HCT116 (cell line): ENCODE data around the gene RCAN2. TPM values are rescaled to one million over a fixed set of nuclear protein-coding genes. Genes with fewer than 3 reads are reported as not detected.

ENCODE experiments used
- ATAC-seq: fragments of 200-7000 bp; cut with Tn5 transposase; 2 replicates; pipeline ENCODE4 v1.9.1; 2020; ENCODE audit warnings: mild to moderate bottlenecking, moderate library complexity
- BruUV-seq: library from RNA; stranded (reverse); fragments of 400-500 nt; replicated peaks from 2 replicates; lab custom pipeline; 2021; lab: Mats Ljungman, UMichigan
- CTCF ChIA-PET: fragments of 300-600 bp; sonication (Branson Sonifier 250); formaldehyde crosslinking; loops from one replicate; lab custom pipeline; 2021; ENCODE audit warnings: antibody characterized with exemption; lab: Charles Lee
- POLR2A ChIA-PET: fragments of 300-600, 350-600 bp; sonication (Branson Sonifier 250); formaldehyde crosslinking; loops from one replicate; lab custom pipeline; 2021; ENCODE audit warnings: antibody characterized with exemption; lab: Charles Lee
- RAD21 ChIA-PET, 2 experiments: fragments of 300-600 bp; sonication (Branson Sonifier 250); formaldehyde crosslinking; loops; one replicate each; lab custom pipeline; 2023; ENCODE audit warnings: low total read pairs in 2 of 2; ENCODE audit not compliant: uncharacterized antibody in 2 of 2, unreplicated experiment in 2 of 2, low non-redundant PET in 1 of 2; lab: Charles Lee
- DNase-seq: peaks from one replicate; pipeline ENCODE4 v3.0.0-alpha.2; 2010; ENCODE audit warnings: low read depth, low spot score
- H2AFZ ChIP-seq: fragments of 200-600 bp; shearing (Covaris generic), sonication (generic); 2 replicates; pipeline ENCODE4 v1.6.1; 2017; ENCODE audit warnings: low read depth, mixed run types, mixed read lengths, antibody characterized with exemption, low read length; ENCODE audit not compliant: poor library complexity, severe bottlenecking
- H3K27ac ChIP-seq: 2 replicates; pipeline ENCODE4 v1.5.1; 2012; ENCODE audit warnings: low read depth, low read length
- H3K27me3 ChIP-seq: fragments of 200-600 bp; sonication (generic); 2 replicates; pipeline ENCODE4 v1.6.1; 2016; ENCODE audit warnings: mixed run types, low read length, mixed read lengths; ENCODE audit not compliant: insufficient read depth
- H3K36me3 ChIP-seq, 2 experiments: fragments of 200-500 bp in 1 of 2; fragments of 200-600 bp in 1 of 2; sonication (Bioruptor generic) in 1 of 2; sonication (generic) in 1 of 2; 2 replicates each; pipeline versions ENCODE4 v1.5.1 to v1.6.1; 2014 to 2016; ENCODE audit warnings: low read length in 2 of 2, inconsistent platforms in 1 of 2, mixed read lengths in 1 of 2, mixed run types in 1 of 2; ENCODE audit not compliant: insufficient read depth in 2 of 2, control insufficient read depth in 1 of 2
- H3K4me1 ChIP-seq, 2 experiments: fragments of 200-600 bp in 1 of 2; sonication (generic) in 1 of 2; 2 replicates each; pipeline versions ENCODE4 v1.5.1 to v1.6.1; 2012 to 2017; ENCODE audit warnings: low read length in 2 of 2, inconsistent platforms in 1 of 2, mild to moderate bottlenecking in 1 of 2, mixed read lengths in 1 of 2, mixed run types in 1 of 2, moderate library complexity in 1 of 2; ENCODE audit not compliant: insufficient read depth in 2 of 2, control insufficient read depth in 1 of 2
- H3K4me2 ChIP-seq: fragments of 200-600 bp; sonication (generic); 2 replicates; pipeline ENCODE4 v1.6.1; 2017; ENCODE audit warnings: mixed run types, low read length, mixed read lengths
- H3K4me3 ChIP-seq, 2 experiments: fragments of 200-600 bp in 1 of 2; sonication (generic) in 1 of 2; replicated peaks in 1 of 2; 2 replicates each; pipeline ENCODE4 v1.5.1; 2011 to 2016; ENCODE audit warnings: low read length in 2 of 2, control low read depth in 1 of 2, low read depth in 1 of 2, mild to moderate bottlenecking in 1 of 2, mixed read lengths in 1 of 2, mixed run types in 1 of 2
- H3K79me2 ChIP-seq: fragments of 200-600 bp; sonication (generic); 2 replicates; pipeline ENCODE4 v1.6.1; 2017; ENCODE audit warnings: mild to moderate bottlenecking, mixed run types, low read length, moderate library complexity, mixed read lengths; ENCODE audit not compliant: insufficient read depth
- H3K9ac ChIP-seq: fragments of 200-600 bp; sonication (generic); 2 replicates; pipeline ENCODE4 v1.6.1; 2016; ENCODE audit warnings: low read length, mixed read lengths
- H3K9me2 ChIP-seq: fragments of 200-600 bp; sonication (generic), shearing (Covaris generic); 2 replicates; pipeline ENCODE4 v1.6.1; 2017; ENCODE audit warnings: mixed run types, mild to moderate bottlenecking, moderate library complexity; ENCODE audit not compliant: insufficient read depth
- H3K9me3 ChIP-seq, 2 experiments: fragments of 200-500 bp in 1 of 2; fragments of 200-600 bp in 1 of 2; sonication (Bioruptor generic) in 1 of 2; sonication (generic) in 1 of 2; 2 replicates each; pipeline ENCODE4 v1.6.1; 2014 to 2017; ENCODE audit warnings: low read length in 2 of 2, mixed read lengths in 2 of 2, inconsistent platforms in 1 of 2, low read depth in 1 of 2, mild to moderate bottlenecking in 1 of 2, mixed run types in 1 of 2, moderate library complexity in 1 of 2; ENCODE audit not compliant: control insufficient read depth in 1 of 2, insufficient read depth in 1 of 2
- H4K20me1 ChIP-seq: fragments of 200-600 bp; sonication (generic), shearing (Covaris generic); 2 replicates; pipeline ENCODE4 v1.6.1; 2017; ENCODE audit warnings: mixed run types, mild to moderate bottlenecking, moderate library complexity; ENCODE audit not compliant: insufficient read depth
- EZH2phosphoT487 ChIP-seq: fragments of 200-600 bp; IDR thresholded peaks from 2 replicates; pipeline ENCODE4 v1.6.1; 2018; ENCODE audit warnings: antibody characterized with exemption, borderline replicate concordance
- SIN3A ChIP-seq: IDR thresholded peaks from 2 replicates; pipeline ENCODE4 v1.6.1; 2012; ENCODE audit warnings: low read depth
- SP1 ChIP-seq: IDR thresholded peaks from 2 replicates; pipeline ENCODE4 v1.6.1; 2012; ENCODE audit warnings: low read depth
- SRF ChIP-seq: IDR thresholded peaks from 2 replicates; pipeline ENCODE4 v1.6.1; 2012; ENCODE audit warnings: low read depth
- ZNF274 ChIP-seq: fragments of 200-500 bp; sonication (Bioruptor generic); IDR thresholded peaks from 2 replicates; pipeline ENCODE4 v1.6.1; 2014; ENCODE audit warnings: mild to moderate bottlenecking, low read depth, low read length, inconsistent platforms
- intact Hi-C: fragments of 100-400 bp; cut with micrococcal nuclease; formaldehyde crosslinking; loops from 2 replicates; pipeline ENCODE4 v1.10.0; 2022
- total RNA-seq: library from RNA; stranded (reverse); gene quantifications from one replicate; pipeline ENCODE4 v1.2.1, GENCODE V29; 2021; ENCODE audit not compliant: unreplicated experiment

Gene RCAN2
- total RNA-seq, 1 experiment from 2014 or later: 0.57 TPM

- ATAC-seq (no peak), DNase-seq (no peak)
- no peak overlapping the region for H3K4me3 ChIP-seq
- no peaks in the 10 kb centered on the region for H3K27me3 ChIP-seq
- H3K4me1 ChIP-seq: no peaks in the 10 kb centered on the region; a peak in 1 of 4 replicates
- no TSS peak for BruUV-seq
- no peak overlapping the region for H3K27ac ChIP-seq
- no peaks in the 10 kb centered on the region for H3K9me3 ChIP-seq
- ChIA-PET CTCF (no interaction called here), RAD21 (no interaction called here), POLR2A (no interaction called here)
- H3K9me2 ChIP-seq: no peaks in the 10 kb centered on the region
- intact Hi-C loops: no loop called here
- TF ChIP-seq ZNF274: no peak
- no peak for TF ChIP-seq SP1
- H3K9ac ChIP-seq: no peak overlapping the region
- no peaks in the 10 kb centered on the region for H3K79me2 ChIP-seq
- H3K36me3 ChIP-seq: no peaks in the 10 kb centered on the region
- H2AFZ ChIP-seq: no peak overlapping the region
- no peaks in the 10 kb centered on the region for H4K20me1 ChIP-seq
- H3K4me2 ChIP-seq: no peak overlapping the region
These were observed 299.3 kb downstream of the RCAN2 start for GRCh38 chr6:46191961-46192360.

DNA sequence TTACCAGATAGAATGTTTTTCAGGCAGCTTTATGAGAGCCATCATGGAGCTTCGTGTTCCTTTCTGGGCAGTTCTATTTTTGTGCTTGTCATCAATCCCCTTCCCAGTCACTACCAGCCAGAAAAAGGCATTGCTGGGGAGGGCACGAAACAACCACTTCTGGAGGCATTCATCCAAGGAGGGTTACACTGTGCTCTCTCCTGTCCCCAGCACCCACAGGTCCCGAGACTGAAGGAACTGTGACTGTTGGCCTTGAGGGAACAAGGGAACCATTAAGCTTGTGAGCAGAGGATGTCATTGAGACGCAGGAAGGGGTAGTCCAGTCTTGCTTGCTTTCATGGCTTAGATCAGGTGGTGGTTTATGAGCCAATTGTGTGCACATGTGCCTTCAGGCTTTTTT lies 300.4 kb downstream of the RCAN2 start:
- Histone ChIP-seq H3K36me3 (no peaks in the 10 kb centered on the region), H3K27ac (no peak overlapping the region), H3K9me3 (no peaks in the 10 kb centered on the region), H4K20me1 (no peaks in the 10 kb centered on the region), H2AFZ (no peak overlapping the region), H3K9me2 (no peaks in the 10 kb centered on the region), H3K4me3 (no peak overlapping the region), H3K27me3 (no peaks in the 10 kb centered on the region), H3K4me1 (no peaks in the 10 kb centered on the region; a peak in 1 of 4 replicates), H3K79me2 (no peaks in the 10 kb centered on the region), H3K4me2 (no peak overlapping the region), H3K9ac (no peak overlapping the region)
- BruUV-seq: no TSS peak
- ATAC-seq: no peak
- POLR2A ChIA-PET: interaction anchor here (0.6 kb wide), 1 partner anchor 425 kb away, joined by 6 read pairs; no protein-coding TSS in a partner anchor
- TF ChIP-seq EZH2phosphoT487 (no peak), SIN3A (no peak), SRF (no peak)
- RAD21 ChIA-PET: no interaction called here
- intact Hi-C loops: no loop called here
- CTCF ChIA-PET: no interaction called here
- no peak for DNase-seq
